ENCODE results near the gene TUBGCP3.

The TUBGCP3 gene

GRCh38 chr13:112450118-112450903 is 137.6 kb downstream of the TUBGCP3 start:
- peak in 1 of 2 experiments; percentile 5 for DNase-seq

DNA sequence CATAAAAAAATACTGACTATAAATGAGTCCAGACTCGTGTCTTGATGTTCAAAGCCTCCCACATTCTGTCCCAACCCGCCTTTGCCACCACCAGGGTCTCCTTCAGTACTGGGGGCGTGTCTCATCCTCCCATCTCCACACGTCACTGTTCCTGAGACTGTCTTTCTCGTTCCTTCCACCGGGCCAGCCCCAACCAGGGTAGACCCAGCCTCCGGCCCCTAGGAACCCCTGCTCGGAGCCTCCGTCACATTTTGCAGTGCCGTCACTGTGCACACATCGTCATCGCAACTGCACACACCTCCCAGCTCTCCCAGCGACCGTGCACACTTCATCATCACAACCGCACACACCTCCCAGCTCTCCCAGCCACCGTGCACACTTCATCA is 138.4 kb downstream of the TUBGCP3 start:
- DNase-seq: no peak

GRCh38 chr13:112448621-112449544 is 139.1 kb downstream of the TUBGCP3 start:
- DNase-seq: no peak

DNA sequence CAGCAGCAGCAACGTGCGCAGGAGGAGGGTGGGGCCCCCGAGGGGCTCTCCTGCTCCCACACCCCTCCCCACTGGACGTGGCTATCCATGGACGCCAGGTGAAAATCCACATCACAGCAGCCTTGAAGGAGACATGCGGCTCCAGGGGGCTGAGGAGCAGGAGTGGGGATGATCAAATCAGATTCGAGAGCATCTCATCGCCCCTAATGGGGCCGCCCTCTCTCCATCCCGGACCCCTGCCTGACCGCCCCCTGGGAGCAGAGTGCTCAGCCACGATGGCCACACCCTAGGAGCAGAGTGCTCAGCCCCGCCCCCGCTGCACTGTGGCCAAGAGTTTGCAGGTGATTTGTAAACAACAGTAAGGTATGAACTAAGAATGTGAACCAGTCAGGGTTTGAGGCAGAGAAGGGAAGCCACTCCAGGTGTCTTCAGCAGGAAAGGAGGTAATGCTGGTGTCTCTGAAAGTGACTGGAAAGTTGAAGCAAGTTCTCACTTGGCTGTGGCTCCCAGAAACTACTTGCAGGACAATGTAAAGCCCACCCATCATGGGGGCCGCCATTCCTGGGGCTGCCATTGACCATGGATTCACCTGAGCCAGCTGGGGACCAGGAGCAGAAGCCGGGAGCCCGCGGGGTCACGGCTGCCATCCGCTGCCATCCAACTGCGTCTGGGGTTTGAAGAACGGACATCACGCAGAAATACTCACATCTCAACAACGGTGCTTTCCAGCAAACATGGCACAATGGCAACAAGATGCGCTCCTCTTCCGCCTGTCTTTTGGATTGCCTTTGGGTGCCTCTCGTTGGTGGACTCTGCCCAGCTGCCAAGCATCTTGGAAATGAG is 140.0 kb downstream of the TUBGCP3 start:
- no peak for DNase-seq

GRCh38 chr13:112447306-112447705 is 140.6 kb downstream of the TUBGCP3 start:
- DNase-seq: no peak

DNA sequence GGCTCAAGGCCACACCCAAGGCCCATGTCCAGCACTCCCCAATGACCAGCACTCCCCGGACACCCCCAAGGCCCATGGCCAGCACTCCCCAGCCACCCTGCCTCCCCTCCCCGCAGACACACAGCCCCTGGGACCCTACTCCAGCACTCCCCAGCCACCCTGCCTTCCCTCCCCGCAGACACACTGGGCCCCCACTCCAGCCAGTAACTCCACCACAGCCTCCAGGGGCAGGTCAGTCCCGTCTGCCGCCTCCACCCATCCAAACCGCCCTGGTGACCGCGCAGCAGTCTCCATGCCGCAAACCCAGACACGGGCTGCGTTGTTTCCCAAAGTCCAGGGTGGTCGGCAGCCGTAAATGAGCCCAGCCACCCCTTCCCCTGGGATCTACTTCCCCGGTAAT is 141.1 kb downstream of the TUBGCP3 start:
- no peak for DNase-seq

GRCh38 chr13:112446347-112446861 is 141.5 kb downstream of the TUBGCP3 start:
- no peak for DNase-seq

DNA sequence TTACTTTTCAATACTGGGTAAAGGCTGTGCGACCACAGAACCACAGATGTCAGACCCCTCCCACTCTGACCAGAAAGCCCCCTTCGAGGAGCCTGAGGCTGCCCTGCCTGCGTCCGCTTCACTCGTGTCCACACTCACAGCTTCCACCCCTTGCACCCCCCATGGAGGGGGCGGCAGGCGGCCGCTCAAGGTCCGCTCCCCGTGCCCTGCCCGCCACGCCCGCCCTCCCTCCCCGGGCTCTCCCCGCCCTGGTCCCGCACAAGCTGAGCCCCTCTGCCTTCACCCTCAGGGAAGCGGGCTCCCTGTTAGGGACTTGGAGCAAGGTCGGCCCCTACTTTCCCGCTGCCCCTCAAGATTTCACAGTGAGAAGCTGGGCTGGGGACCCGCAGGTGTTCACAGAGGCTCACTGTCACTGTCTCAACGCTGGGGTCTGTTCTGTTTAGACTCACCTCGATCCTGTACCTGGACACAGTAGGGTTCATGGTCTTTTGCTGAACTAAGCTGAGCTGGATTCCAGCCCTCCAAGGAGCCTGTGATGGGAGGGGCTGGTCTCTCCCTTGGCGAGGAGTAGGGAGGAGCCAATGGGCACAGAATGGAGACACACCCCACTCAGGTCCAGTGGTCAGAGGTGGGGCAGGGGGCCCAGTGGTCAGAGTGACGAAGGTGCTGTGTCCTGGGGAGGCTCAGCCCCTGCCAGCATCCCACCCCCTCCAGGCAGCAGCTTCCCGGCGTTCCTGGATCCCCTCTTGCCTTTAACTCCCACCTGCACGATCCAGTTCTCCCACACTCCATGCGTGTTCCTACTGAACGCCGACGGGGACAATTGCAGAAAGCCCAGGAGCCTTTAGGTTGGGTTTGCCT is 142.3 kb downstream of the TUBGCP3 start:
- no peak for DNase-seq

GRCh38 chr13:112444416-112445399 is 143.2 kb downstream of the TUBGCP3 start:
- DNase-seq: peak in 1 of 2 experiments; percentile 5

DNA sequence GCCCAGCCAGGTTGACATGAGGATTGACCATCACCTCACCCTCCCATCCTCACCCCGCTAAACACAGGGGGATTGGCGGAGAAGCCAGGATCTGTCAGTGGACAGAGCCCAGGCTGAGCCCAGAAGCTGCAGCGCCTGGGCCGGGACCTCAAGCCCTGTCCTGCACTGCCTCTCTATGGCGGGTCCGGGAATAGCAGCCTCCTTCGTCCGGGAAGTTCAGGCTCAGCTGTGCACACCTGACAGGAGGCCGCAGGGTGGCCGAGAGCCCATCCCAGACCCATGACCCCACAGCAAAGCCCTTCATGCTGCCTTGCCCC is 144.0 kb downstream of the TUBGCP3 start:
- DNase-seq: peak; percentile 68

GRCh38 chr13:112443191-112443994 is 144.6 kb downstream of the TUBGCP3 start:
- no peak for DNase-seq

GRCh38 chr13:112442483-112443090 is 145.4 kb downstream of the TUBGCP3 start:
- DNase-seq: no peak

DNA sequence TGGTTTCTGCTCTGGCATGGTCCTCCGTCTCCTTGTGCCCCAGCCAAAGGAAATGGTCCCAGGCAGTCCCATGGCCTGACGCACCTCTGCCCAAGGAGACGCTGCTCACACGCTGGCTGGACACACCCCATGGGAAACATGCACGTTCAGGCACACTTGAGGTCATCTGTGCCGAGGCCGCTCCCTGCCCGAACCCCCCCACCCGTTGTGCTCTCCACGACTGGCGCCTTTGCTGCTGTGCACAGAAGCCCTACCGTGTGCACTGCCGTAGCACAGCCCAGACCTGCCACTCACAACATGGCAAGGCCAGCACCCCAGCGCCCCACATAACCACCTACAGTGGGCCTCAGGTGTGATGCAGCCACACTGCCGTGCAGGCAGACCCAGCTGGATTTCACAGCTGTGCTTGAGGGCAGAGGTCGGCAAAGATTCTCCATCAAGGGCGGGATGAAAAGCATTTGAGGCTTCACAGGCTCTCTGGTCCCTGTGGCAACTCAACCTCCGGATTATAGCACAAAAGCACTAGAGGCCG is 146.1 kb downstream of the TUBGCP3 start:
- no peak for DNase-seq

DNA sequence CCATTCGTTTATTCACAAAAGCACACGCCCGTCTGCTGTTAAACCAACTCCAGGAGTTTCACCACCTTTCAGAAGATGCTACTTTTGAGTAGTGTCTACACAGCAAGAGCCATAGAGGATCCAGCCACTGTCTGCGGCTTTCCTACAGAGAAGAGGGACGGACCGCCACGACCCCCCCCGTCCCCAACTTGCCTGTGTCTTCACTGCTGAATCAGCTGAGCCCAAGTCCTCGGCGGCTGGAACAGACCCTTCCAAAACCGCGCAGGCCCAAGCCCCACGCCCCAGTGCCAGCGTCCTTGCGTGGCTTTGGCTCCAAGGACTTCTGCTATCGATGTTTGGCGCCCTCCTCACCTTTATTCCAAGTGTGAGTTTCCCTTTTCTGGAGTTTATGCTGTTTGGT is 146.7 kb downstream of the TUBGCP3 start:
- no peak for DNase-seq

- no peak for DNase-seq
Measured at GRCh38 chr13:112438515-112438914, 149.4 kb downstream of the TUBGCP3 start.

GRCh38 chr13:112438094-112438493 is 149.9 kb downstream of the TUBGCP3 start:
- DNase-seq: no peak

DNA sequence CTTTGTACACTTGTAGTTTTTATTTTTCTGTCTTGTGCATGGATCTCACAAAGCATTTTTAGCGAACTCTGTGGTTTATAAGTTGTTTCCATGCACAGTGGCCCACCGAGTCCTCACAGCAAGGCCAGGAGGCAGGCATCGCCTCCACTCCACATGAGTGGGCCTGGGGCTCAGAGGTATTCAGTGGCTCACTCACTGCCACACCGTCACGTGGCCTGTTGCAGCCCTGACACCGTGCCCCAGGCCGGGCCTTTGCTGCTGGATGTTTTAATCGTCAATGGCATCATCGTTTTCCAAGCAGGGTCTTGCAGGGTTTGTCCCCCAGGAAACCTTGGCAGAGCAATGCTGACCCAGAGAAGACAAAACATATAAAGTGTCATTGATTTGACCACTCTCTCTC is 152.0 kb downstream of the TUBGCP3 start:
- DNase-seq: no peak
